ENCODE measurements around the gene LRRTM4.

- no peak for TF ChIP-seq U2AF2 (IDR thresholded peaks at IDR 0.05; ENCODE audit: low read depth, low read length)
- TF ChIP-seq POLR2A (IDR thresholded peaks at IDR 0.05; ENCODE audit: insufficient read depth in 1 of 2, low read depth in 2 of 2, low read length in 2 of 2): no peak
- TF ChIP-seq ZBTB7A (CRISPR knock-in tag; IDR thresholded peaks at IDR 0.05): no peak
- no peak for TF ChIP-seq RBFOX2 (IDR thresholded peaks at IDR 0.05; ENCODE audit: low read depth, low read length)
- TF ChIP-seq TCF7 (IDR thresholded peaks at IDR 0.05; ENCODE audit: low read depth): no peak
- TF ChIP-seq PLSCR1 (CRISPR knock-in tag; IDR thresholded peaks at IDR 0.05; ENCODE audit: borderline replicate concordance): no peak
- TF ChIP-seq SALL2 (CRISPR knock-in tag; IDR thresholded peaks at IDR 0.05): no peak
- TF ChIP-seq REST (IDR thresholded peaks at IDR 0.05; ENCODE audit: borderline replicate concordance in 1 of 2, low read depth in 1 of 2, low read length in 2 of 2): no peak
- TF ChIP-seq ZBTB33 (CRISPR knock-in tag; IDR thresholded peaks at IDR 0.05): no peak
- TF ChIP-seq CTCF (CRISPR knock-in tag; IDR thresholded peaks at IDR 0.05): no peak
- TF ChIP-seq ZNF513 (CRISPR knock-in tag; conservative IDR thresholded peaks at IDR 0.05): no peak
These were observed 436.6 kb downstream of the LRRTM4 start for GRCh38 chr2:77085561-77085960.
